Psoas muscle (tissue), 8 donors: ENCODE results near the gene SULT1B1. TPM values are rescaled to one million over a fixed set of nuclear protein-coding genes. Genes with fewer than 3 reads are reported as not detected.

Experiments used
- ATAC-seq, 4 donors: fragments of 200-7000 bp; cut with Tn5 transposase; one replicate each; pipeline ENCODE4 v1.9.1; 2020; ENCODE audit warnings: moderate library complexity in 3 of 4, mild to moderate bottlenecking in 2 of 4
- DNase-seq, 2 donors: peaks; one replicate each; pipeline ENCODE4 v3.0.0-alpha.2; 2020
- H3K27ac ChIP-seq: fragments of 200-600 bp; one replicate; pipeline ENCODE4 v1.8.0; 2022
- H3K27me3 ChIP-seq, 3 donors: fragments of 200-600 bp in 1 of 3; one replicate each; pipeline versions ENCODE4 v1.6.1 to v1.8.0; 2013 to 2022; ENCODE audit warnings: low read length in 2 of 3, mild to moderate bottlenecking in 2 of 3, moderate library complexity in 1 of 3; ENCODE audit not compliant: insufficient read depth in 3 of 3
- H3K36me3 ChIP-seq, 2 donors: fragments of 200-600 bp in 1 of 2; one replicate each; pipeline versions ENCODE4 v1.6.1 to v1.8.0; 2013 to 2022; ENCODE audit warnings: low read depth in 1 of 2, mild to moderate bottlenecking in 1 of 2, moderate library complexity in 1 of 2; ENCODE audit not compliant: insufficient read depth in 1 of 2
- H3K4me1 ChIP-seq: fragments of 200-600 bp; one replicate; pipeline ENCODE4 v1.8.0; 2022
- H3K4me3 ChIP-seq: fragments of 200-600 bp; one replicate; pipeline ENCODE4 v1.8.0; 2022; ENCODE audit warnings: mild to moderate bottlenecking
- H3K9me3 ChIP-seq: fragments of 200-600 bp; one replicate; pipeline ENCODE4 v1.8.0; 2022
- WGBS, 3 donors: extraction: QIAGEN DNeasy Blood & Tissue Kit; methylation state at CpG; one replicate each; pipeline versions ENCODE4 v1.1.6 to v1.1.7; 2013; 5-methylcytosine and 5-hydroxymethylcytosine counted together
- intact Hi-C, 2 donors: fragments of 100-400 bp; cut with DNase I; formaldehyde crosslinking; loops; one replicate each; pipeline versions ENCODE4 v1.11.0 to v1.14.2; 2022
- polyA plus RNA-seq, 3 donors: library from polyadenylated mRNA; stranded (reverse); fragments of 200-250 nt; gene quantifications; one replicate each; pipeline ENCODE4 v1.2.3, GENCODE V29; 2013
- total RNA-seq, 4 donors: library from RNA; stranded (reverse); fragmentation: NEBNext Ultra II Directional in 2 of 4; extraction: Animal tissue kit (Norgen Biotek cat#: 25700) in 2 of 4; gene quantifications; one replicate each; pipeline versions ENCODE4 v1.2.1 to v1.2.4, GENCODE V29; 2021 to 2023
- TF ChIP-seq, protein P1 (sequence below): fragments of 200-600 bp; IDR thresholded peaks from one replicate; pipeline ENCODE4 v1.8.0; 2022; ENCODE audit warnings: antibody characterized with exemption
- donor health status: healthy with polysubstance abuse.
- donor health status: DM: no; HTN: no; CAD: no; lungs with moderate emphysema.
- donor health status: Bipolar disorder and iron deficiency.
- donor health status: healthy.
- donor health status: DM: yes; HTN: yes; CAD: no.
- donor health status: DM: no; HTN: no; CAD: no.
- donor health status: DM: no; HTN: no; CAD: no.
- donor health status: DM: yes; HTN: yes; CAD: no.

Gene SULT1B1
- total and polyA plus RNA-seq, 7 donors: 0.03 to 0.74 (median 0.24) TPM

GRCh38 chr4:69781458-69782418, 21.3 kb upstream of the SULT1B1 start:
- Histone ChIP-seq H3K27me3 (no peaks in the 10 kb centered on the region), H3K36me3 (no peaks in the 10 kb centered on the region), H3K27ac (no peak overlapping the region), H3K4me1 (no peaks in the 10 kb centered on the region), H3K9me3 (no peaks in the 10 kb centered on the region), H3K4me3 (no peak overlapping the region)
- TF ChIP-seq, protein P1, sequence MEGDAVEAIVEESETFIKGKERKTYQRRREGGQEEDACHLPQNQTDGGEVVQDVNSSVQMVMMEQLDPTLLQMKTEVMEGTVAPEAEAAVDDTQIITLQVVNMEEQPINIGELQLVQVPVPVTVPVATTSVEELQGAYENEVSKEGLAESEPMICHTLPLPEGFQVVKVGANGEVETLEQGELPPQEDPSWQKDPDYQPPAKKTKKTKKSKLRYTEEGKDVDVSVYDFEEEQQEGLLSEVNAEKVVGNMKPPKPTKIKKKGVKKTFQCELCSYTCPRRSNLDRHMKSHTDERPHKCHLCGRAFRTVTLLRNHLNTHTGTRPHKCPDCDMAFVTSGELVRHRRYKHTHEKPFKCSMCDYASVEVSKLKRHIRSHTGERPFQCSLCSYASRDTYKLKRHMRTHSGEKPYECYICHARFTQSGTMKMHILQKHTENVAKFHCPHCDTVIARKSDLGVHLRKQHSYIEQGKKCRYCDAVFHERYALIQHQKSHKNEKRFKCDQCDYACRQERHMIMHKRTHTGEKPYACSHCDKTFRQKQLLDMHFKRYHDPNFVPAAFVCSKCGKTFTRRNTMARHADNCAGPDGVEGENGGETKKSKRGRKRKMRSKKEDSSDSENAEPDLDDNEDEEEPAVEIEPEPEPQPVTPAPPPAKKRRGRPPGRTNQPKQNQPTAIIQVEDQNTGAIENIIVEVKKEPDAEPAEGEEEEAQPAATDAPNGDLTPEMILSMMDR: no peak
- DNase-seq (no peak), ATAC-seq (no peak)
- intact Hi-C loops: no loop called here
- WGBS, 3 donors: 94 to 95% (median 94%) methylated on average over 19 of the region's 19 CpGs

- H3K4me1 ChIP-seq: no peaks in the 10 kb centered on the region
- intact Hi-C loops: no loop called here
- WGBS, 3 donors: 92 to 96% (median 94%) methylated on average over 1 of the region's 1 CpG
- no peak overlapping the region for H3K4me3 ChIP-seq
- no peaks in the 10 kb centered on the region for H3K36me3 ChIP-seq
- H3K27ac ChIP-seq: no peak overlapping the region
- H3K9me3 ChIP-seq: no peaks in the 10 kb centered on the region
- no peaks in the 10 kb centered on the region for H3K27me3 ChIP-seq
- no peak for ATAC-seq
- TF ChIP-seq, protein P1: no peak
- DNase-seq: no peak
Measured at GRCh38 chr4:69780141-69780540, 19.7 kb upstream of the SULT1B1 start.

DNA sequence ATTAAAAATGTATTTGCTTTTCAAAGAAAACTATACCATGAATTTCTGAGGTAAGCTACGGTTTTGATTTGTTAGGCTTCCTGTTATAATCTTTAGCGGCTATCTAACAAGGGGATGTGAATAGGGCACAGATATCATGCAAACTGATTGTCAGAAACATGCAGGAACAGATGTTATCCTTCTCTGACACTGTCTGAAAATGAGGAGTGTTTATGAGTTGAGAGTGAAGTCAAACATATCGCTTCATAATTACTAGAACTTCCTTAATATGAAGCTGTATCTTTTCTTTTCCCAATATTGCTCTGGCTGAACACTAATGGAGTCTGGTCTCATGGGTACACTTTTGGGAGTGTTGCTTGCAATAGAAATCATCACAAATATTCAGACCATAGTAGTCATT, 16.3 kb upstream of the SULT1B1 start:
- WGBS, 3 donors: 49 to 71% (median 56%) methylated on average over 3 of the region's 3 CpGs
- no peak for DNase-seq
- no peak for ATAC-seq
- Histone ChIP-seq H3K27ac (no peak overlapping the region), H3K36me3 (no peaks in the 10 kb centered on the region), H3K9me3 (no peaks in the 10 kb centered on the region), H3K4me1 (no peaks in the 10 kb centered on the region), H3K4me3 (no peak overlapping the region), H3K27me3 (no peaks in the 10 kb centered on the region)
- intact Hi-C loops: no loop called here
- TF ChIP-seq, protein P1: no peak

- H3K27ac ChIP-seq: no peak overlapping the region
- TF ChIP-seq, protein P1: no peak
Measured at GRCh38 chr4:69775321-69775867, 15.0 kb upstream of the SULT1B1 start.

More at GRCh38 chr4:69775321-69775867, 15.0 kb upstream of the SULT1B1 start:
- Histone ChIP-seq H3K27me3 (no peaks in the 10 kb centered on the region), H3K4me3 (no peak overlapping the region), H3K36me3 (no peaks in the 10 kb centered on the region), H3K9me3 (no peaks in the 10 kb centered on the region), H3K4me1 (no peaks in the 10 kb centered on the region)
- no peak for ATAC-seq
- intact Hi-C loops: no loop called here
- WGBS, 3 donors: 87 to 94% (median 89%) methylated on average over 2 of the region's 2 CpGs
- no peak for DNase-seq
